Activated naive CD8-positive, alpha-beta T cell treated with anti-CD3 and anti-CD28 coated beads, Interleukin-2, amount 10 ng/mL, durations not matched to agents 7 days and 5 days (primary cell): ENCODE results near the gene ACOT6. TPM values are rescaled to one million over a fixed set of nuclear protein-coding genes. Genes with fewer than 3 reads are reported as not detected.

Source experiments
- ATAC-seq: fragments of 150-1000 bp; cut with Tn5 transposase; one replicate; pipeline ENCODE4 v1.10.0; 2021; ENCODE audit warnings: low read depth, moderate library complexity
- POLR2A ChIA-PET: fragments of 350-600 bp; sonication (Branson Sonifier 250); formaldehyde crosslinking; loops from one replicate; lab custom pipeline; 2021; ENCODE audit warnings: antibody characterized with exemption; lab: Charles Lee
- DNase-seq: peaks from one replicate; pipeline ENCODE4 v3.0.0; 2021
- H3K27ac Mint-ChIP-seq: one replicate; pipeline ENCODE4 v1.8.0; 2022; ENCODE audit warnings: mild to moderate bottlenecking, mixed read lengths
- H3K27me3 Mint-ChIP-seq: one replicate; pipeline ENCODE4 v1.8.0; 2022; ENCODE audit warnings: mild to moderate bottlenecking, moderate library complexity, mixed read lengths
- H3K36me3 Mint-ChIP-seq: one replicate; pipeline ENCODE4 v1.8.0; 2021; ENCODE audit warnings: mild to moderate bottlenecking, mixed read lengths
- H3K4me1 Mint-ChIP-seq: one replicate; pipeline ENCODE4 v1.8.0; 2021; ENCODE audit warnings: mixed read lengths
- H3K4me3 Mint-ChIP-seq: one replicate; pipeline ENCODE4 v1.8.0; 2022; ENCODE audit warnings: mild to moderate bottlenecking, moderate library complexity, mixed read lengths
- H3K9me3 Mint-ChIP-seq: one replicate; pipeline ENCODE4 v1.8.0; 2021; ENCODE audit warnings: mixed read lengths
- total RNA-seq, 2 experiments: library from RNA; stranded (reverse); gene quantifications; one replicate each; pipeline ENCODE4 v1.2.3, GENCODE V29; 2021

Gene ACOT6
- total RNA-seq, 2 experiments from 2014 or later = not detected

- no peak overlapping the region for H3K27ac Mint-ChIP-seq
- no peak for DNase-seq
- H3K4me1 Mint-ChIP-seq = peaks cover 10% of the 10 kb centered on the region
- H3K27me3 Mint-ChIP-seq = peaks cover 2% of the 10 kb centered on the region
- no peaks in the 10 kb centered on the region for H3K9me3 Mint-ChIP-seq
- no peak overlapping the region for H3K4me3 Mint-ChIP-seq
- H3K36me3 Mint-ChIP-seq = no peaks in the 10 kb centered on the region
- POLR2A ChIA-PET = no interaction called here
- no peak for ATAC-seq
Observed at GRCh38 chr14:73610687-73611086, 1.6 kb upstream of the ACOT6 start.

DNA sequence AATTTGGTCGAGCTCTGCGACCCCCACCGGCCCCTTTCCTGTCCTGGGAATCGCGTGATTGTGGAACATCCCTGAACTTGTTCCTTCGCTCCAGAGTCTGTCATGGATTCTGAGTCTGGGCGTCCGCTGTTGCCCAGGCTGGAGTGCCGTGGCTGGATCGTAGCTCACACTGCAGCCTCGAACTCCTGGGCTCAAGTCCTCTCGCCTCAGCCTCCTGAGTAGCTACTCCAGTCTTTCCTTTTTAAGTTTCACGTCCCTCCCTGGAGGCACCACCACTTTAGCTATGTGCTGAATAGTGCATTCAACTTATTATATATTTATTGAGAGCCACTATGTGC lies 698 bp downstream of the ACOT6 start:
- peak overlapping the region; percentile 86 for H3K4me3 Mint-ChIP-seq
- H3K27me3 Mint-ChIP-seq = peaks cover 2% of the 10 kb centered on the region
- H3K36me3 Mint-ChIP-seq = no peaks in the 10 kb centered on the region
- DNase-seq (no peak), ATAC-seq (peak; percentile 3)
- H3K9me3 Mint-ChIP-seq = no peaks in the 10 kb centered on the region
- H3K4me1 Mint-ChIP-seq = peaks cover 10% of the 10 kb centered on the region
- peak overlapping the region; percentile 70 for H3K27ac Mint-ChIP-seq
- POLR2A ChIA-PET = interaction anchor here (0.5 to 1.9 kb wide), 10 partner anchors 13 to 239 kb away, joined by 3 to 18 read pairs (median 6); partner anchors contain the start of genes ACOT2, ACOT4, DNAL1 and PTGR2

DNA sequence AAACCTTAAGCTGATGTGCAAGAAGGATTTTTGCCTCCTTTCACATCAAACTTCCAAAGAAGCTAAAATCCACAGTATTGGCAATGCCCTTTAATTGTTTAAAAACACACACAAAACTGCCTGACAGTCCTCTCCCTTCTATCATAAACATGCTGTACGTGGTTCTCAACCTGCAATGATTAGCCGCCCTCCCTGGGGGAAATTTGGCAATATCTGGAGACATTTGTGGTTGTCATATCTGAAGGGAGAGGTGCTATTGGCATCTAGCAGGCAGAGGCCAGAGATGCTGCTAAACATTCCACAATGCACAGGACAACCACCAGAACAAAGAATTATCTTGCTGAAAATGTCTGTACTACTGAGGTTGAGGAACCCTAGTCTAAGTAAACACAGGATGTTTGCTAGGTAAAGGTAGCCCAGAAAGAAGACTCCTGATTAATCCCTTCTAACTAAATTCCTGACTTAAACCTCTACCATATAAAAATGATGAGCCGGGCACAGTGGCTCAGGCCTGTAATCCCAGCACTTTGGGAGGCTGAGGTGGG lies 1.2 kb downstream of the ACOT6 start:
- Mint-ChIP-seq H3K27ac (no peak overlapping the region), H3K4me1 (peaks cover 10% of the 10 kb centered on the region), H3K4me3 (peak overlapping the region; percentile 86), H3K36me3 (no peaks in the 10 kb centered on the region), H3K9me3 (no peaks in the 10 kb centered on the region), H3K27me3 (peaks cover 2% of the 10 kb centered on the region)
- no peak for ATAC-seq
- POLR2A ChIA-PET = interaction anchor here (0.9 to 1.9 kb wide), 7 partner anchors 14 to 239 kb away, joined by 3 to 18 read pairs (median 7); partner anchors contain the start of genes ACOT2, ACOT4, DNAL1 and PTGR2
- DNase-seq = no peak

DNA sequence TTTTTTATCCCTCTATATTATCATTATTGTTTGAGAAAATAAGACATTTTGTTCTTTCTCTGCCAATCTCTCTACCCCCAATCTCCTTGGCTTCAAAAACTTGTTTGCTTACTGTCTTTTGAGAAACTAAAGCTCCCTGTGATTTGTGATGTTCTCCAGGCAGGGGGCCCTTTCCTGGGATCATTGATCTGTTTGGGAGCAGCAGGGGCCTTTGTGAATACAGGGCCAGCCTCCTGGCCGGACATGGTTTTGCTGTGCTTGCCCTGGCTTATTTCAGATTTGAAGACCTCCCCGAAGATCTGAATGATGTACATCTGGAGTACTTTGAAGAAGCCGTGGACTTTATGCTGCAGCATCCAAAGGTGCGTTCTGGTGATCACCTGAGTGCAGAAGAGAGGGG lies 4.5 kb downstream of the ACOT6 start:
- no peak overlapping the region for H3K27ac Mint-ChIP-seq
- peaks cover 8% of the 10 kb centered on the region for H3K4me1 Mint-ChIP-seq
- no peak for ATAC-seq
- POLR2A ChIA-PET = no interaction called here
- no peak overlapping the region for H3K4me3 Mint-ChIP-seq
- H3K36me3 Mint-ChIP-seq = no peaks in the 10 kb centered on the region
- peaks cover 3% of the 10 kb centered on the region for H3K27me3 Mint-ChIP-seq
- DNase-seq = no peak
- H3K9me3 Mint-ChIP-seq = no peaks in the 10 kb centered on the region

- ATAC-seq (no peak), DNase-seq (no peak)
- Mint-ChIP-seq H3K4me3 (no peak overlapping the region), H3K27ac (no peak overlapping the region), H3K27me3 (peaks cover 6% of the 10 kb centered on the region), H3K36me3 (no peaks in the 10 kb centered on the region), H3K4me1 (no peaks in the 10 kb centered on the region), H3K9me3 (no peaks in the 10 kb centered on the region)
- POLR2A ChIA-PET = no interaction called here
Observed at GRCh38 chr14:73619524-73619923, 7.2 kb downstream of the ACOT6 start.

DNA sequence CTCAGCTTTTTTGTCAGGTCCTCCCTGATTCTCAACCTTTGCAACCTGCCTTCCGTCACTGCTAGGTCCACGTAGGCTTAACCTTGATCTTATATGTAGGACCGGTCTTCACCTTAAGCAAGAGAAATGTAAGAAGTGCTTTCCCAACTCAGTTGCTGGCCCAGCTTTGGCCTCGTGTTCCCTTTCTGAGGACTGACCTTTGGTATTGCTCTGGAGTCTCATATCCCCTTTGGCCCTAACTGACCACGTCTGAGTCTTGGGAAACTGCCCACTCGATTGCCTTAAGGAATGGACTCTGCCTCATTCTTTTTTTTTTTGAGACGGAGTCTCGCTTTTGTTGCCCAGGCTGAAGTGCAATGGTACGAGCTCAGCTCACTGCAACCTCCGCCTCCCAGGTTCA lies 8.0 kb downstream of the ACOT6 start:
- H3K9me3 Mint-ChIP-seq = no peaks in the 10 kb centered on the region
- no peaks in the 10 kb centered on the region for H3K36me3 Mint-ChIP-seq
- H3K4me1 Mint-ChIP-seq = no peaks in the 10 kb centered on the region
- H3K4me3 Mint-ChIP-seq = no peak overlapping the region
- POLR2A ChIA-PET = no interaction called here
- ATAC-seq (no peak), DNase-seq (no peak)
- peaks cover 6% of the 10 kb centered on the region for H3K27me3 Mint-ChIP-seq
- no peak overlapping the region for H3K27ac Mint-ChIP-seq

- Mint-ChIP-seq H3K36me3 (no peaks in the 10 kb centered on the region), H3K27ac (no peak overlapping the region), H3K4me3 (no peak overlapping the region), H3K4me1 (no peaks in the 10 kb centered on the region), H3K27me3 (peaks cover 8% of the 10 kb centered on the region), H3K9me3 (no peaks in the 10 kb centered on the region)
- no peak for ATAC-seq
- no peak for DNase-seq
- POLR2A ChIA-PET = no interaction called here
Observed at GRCh38 chr14:73623504-73624054, 11.3 kb downstream of the ACOT6 start.

DNA sequence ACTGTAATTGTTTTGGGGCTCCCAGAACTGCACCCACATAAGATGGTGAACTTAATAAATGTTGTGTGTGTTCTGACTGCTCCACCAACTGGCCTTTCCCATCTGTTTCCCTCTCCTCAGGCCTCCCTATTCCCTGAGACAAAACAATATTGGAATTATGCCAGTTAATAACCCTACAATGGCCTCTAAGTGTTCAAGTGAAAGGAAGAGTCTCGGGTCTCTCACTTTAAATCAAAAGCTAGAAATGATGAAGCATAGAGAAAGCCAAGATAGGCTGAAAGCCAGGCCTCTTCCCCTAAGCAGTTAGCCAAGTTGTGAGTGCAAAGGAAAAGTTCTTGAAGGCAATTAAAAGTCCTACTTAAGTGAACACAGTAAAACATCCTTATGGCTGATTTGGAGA lies 13.4 kb downstream of the ACOT6 start:
- DNase-seq (no peak), ATAC-seq (no peak)
- H3K27ac Mint-ChIP-seq = no peak overlapping the region
- peaks cover 9% of the 10 kb centered on the region for H3K27me3 Mint-ChIP-seq
- no peaks in the 10 kb centered on the region for H3K4me1 Mint-ChIP-seq
- no peaks in the 10 kb centered on the region for H3K36me3 Mint-ChIP-seq
- H3K9me3 Mint-ChIP-seq = no peaks in the 10 kb centered on the region
- POLR2A ChIA-PET = interaction anchor here (1.0 kb wide), 2 partner anchors 19 to 135 kb away, joined by 4 read pairs; partner anchors contain the start of genes DNAL1 and RIOX1
- H3K4me3 Mint-ChIP-seq = no peak overlapping the region

GRCh38 chr14:73627151-73627558 lies 14.8 kb downstream of the ACOT6 start:
- Mint-ChIP-seq H3K9me3 (no peaks in the 10 kb centered on the region), H3K4me1 (no peaks in the 10 kb centered on the region), H3K36me3 (no peaks in the 10 kb centered on the region), H3K4me3 (no peak overlapping the region), H3K27ac (no peak overlapping the region), H3K27me3 (peaks cover 13% of the 10 kb centered on the region)
- POLR2A ChIA-PET = no interaction called here
- DNase-seq = no peak
- ATAC-seq = no peak

- DNase-seq (no peak), ATAC-seq (no peak)
- H3K36me3 Mint-ChIP-seq = no peaks in the 10 kb centered on the region
- peaks cover 24% of the 10 kb centered on the region for H3K27me3 Mint-ChIP-seq
- H3K4me3 Mint-ChIP-seq = no peak overlapping the region
- H3K27ac Mint-ChIP-seq = no peak overlapping the region
- peaks cover 5% of the 10 kb centered on the region for H3K4me1 Mint-ChIP-seq
- H3K9me3 Mint-ChIP-seq = no peaks in the 10 kb centered on the region
- POLR2A ChIA-PET = no interaction called here
Observed at GRCh38 chr14:73630009-73630780, 17.9 kb downstream of the ACOT6 start.

GRCh38 chr14:73633116-73634010 lies 21.0 kb downstream of the ACOT6 start:
- H3K4me1 Mint-ChIP-seq = peaks cover 5% of the 10 kb centered on the region
- peak; percentile 61 for DNase-seq
- H3K27me3 Mint-ChIP-seq = peaks cover 26% of the 10 kb centered on the region
- no peaks in the 10 kb centered on the region for H3K9me3 Mint-ChIP-seq
- peak overlapping the region; percentile 72 for H3K4me3 Mint-ChIP-seq
- POLR2A ChIA-PET = interaction anchor here (0.7 kb wide), 1 partner anchor 41 kb away, joined by 3 read pairs; no protein-coding TSS in a partner anchor
- peak; percentile 79 for ATAC-seq
- no peaks in the 10 kb centered on the region for H3K36me3 Mint-ChIP-seq
- no peak overlapping the region for H3K27ac Mint-ChIP-seq

- POLR2A ChIA-PET = interaction anchor here (0.6 to 1.1 kb wide), 3 partner anchors 11 to 142 kb away, joined by 3 to 5 read pairs (median 4); partner anchors contain the start of genes ACOT6 and DNAL1
- H3K4me1 Mint-ChIP-seq = peaks cover 7% of the 10 kb centered on the region
- peak overlapping the region; percentile 72 for H3K4me3 Mint-ChIP-seq
- no peaks in the 10 kb centered on the region for H3K9me3 Mint-ChIP-seq
- no peak for DNase-seq
- peak overlapping the region; percentile 3 for H3K27ac Mint-ChIP-seq
- H3K27me3 Mint-ChIP-seq = peaks cover 26% of the 10 kb centered on the region
- ATAC-seq = peak; percentile 15
- H3K36me3 Mint-ChIP-seq = no peaks in the 10 kb centered on the region
Observed at GRCh38 chr14:73634011-73634833, 21.9 kb downstream of the ACOT6 start.
